HG03039 (cell line): ENCODE measurements around the gene NUMA1.

Experiments used
- ATAC-seq: cut with Tn5 transposase; IDR thresholded peaks from one replicate; pipeline ENCODE4 v1.9.1; 2021; ENCODE audit warnings: mild to moderate bottlenecking, moderate library complexity; ENCODE audit not compliant: unreplicated experiment

The NUMA1 gene

GRCh38 chr11:72080326-72081183 is at the start of gene NUMA1, which contains the start of gene LRRC51:
NUMA1 (minus strand) TSS chr11:72080542; CDS start chr11:72035943, 44,599 bp downstream.
LRRC51 (plus strand) TSS chr11:72080850; CDS start chr11:72089084, 8,234 bp downstream.
- ATAC-seq, result peak; percentile 93

GRCh38 chr11:72129381-72129780 is 49.0 kb upstream of the NUMA1 start:
- no peak for ATAC-seq

GRCh38 chr11:72127923-72128322 is 47.6 kb upstream of the NUMA1 start:
- ATAC-seq, result no peak

GRCh38 chr11:72125956-72126355 is 45.6 kb upstream of the NUMA1 start:
- ATAC-seq, result no peak

GRCh38 chr11:72124046-72124445 is 43.7 kb upstream of the NUMA1 start:
- ATAC-seq, result no peak

- ATAC-seq, result no peak
These were observed 42.8 kb upstream of the NUMA1 start for GRCh38 chr11:72123117-72123653.

- ATAC-seq, result no peak
These were observed 42.3 kb upstream of the NUMA1 start for GRCh38 chr11:72122607-72123006.

- ATAC-seq, result no peak
These were observed 40.6 kb upstream of the NUMA1 start for GRCh38 chr11:72120930-72121329.

GRCh38 chr11:72119198-72119597 is 38.9 kb upstream of the NUMA1 start:
- ATAC-seq, result no peak

- ATAC-seq, result no peak
These were observed 35.8 kb upstream of the NUMA1 start for GRCh38 chr11:72116019-72116755.

GRCh38 chr11:72114570-72114969 is 34.2 kb upstream of the NUMA1 start:
- ATAC-seq, result no peak

GRCh38 chr11:72112978-72113808 is 32.9 kb upstream of the NUMA1 start:
- ATAC-seq, result no peak

GRCh38 chr11:72112143-72112977 is 32.0 kb upstream of the NUMA1 start, which contains the start of gene ANAPC15:
ANAPC15 (minus strand) TSS chr11:72112695; CDS start chr11:72111276, 1,419 bp downstream.
- ATAC-seq, result peak; percentile 81

- ATAC-seq, result no peak
These were observed 31.2 kb upstream of the NUMA1 start for GRCh38 chr11:72111300-72112142.

- ATAC-seq, result no peak
These were observed 25.5 kb upstream of the NUMA1 start, which contains the start of gene TOMT for GRCh38 chr11:72105888-72106287. TOMT (plus strand) TSS chr11:72105924; CDS start chr11:72105952, 28 bp downstream.

- ATAC-seq, result no peak
These were observed 23.4 kb upstream of the NUMA1 start for GRCh38 chr11:72103754-72104167.

- peak; percentile 84 for ATAC-seq
These were observed 22.8 kb upstream of the NUMA1 start, which contains the start of gene LAMTOR1 for GRCh38 chr11:72102946-72103753. LAMTOR1 (minus strand) TSS chr11:72103297; CDS start chr11:72103224, 73 bp downstream.

GRCh38 chr11:72102631-72102945 is 22.2 kb upstream of the NUMA1 start:
- ATAC-seq, result peak; percentile 8
